Type B pancreatic cell (in vitro differentiated cells): ENCODE measurements around the gene CCNH. TPM values are rescaled to one million over a fixed set of nuclear protein-coding genes. Genes with fewer than 3 reads are reported as not detected.

Experiments
- DNase-seq: peaks from one replicate; pipeline ENCODE4 v3.0.0; 2021; ENCODE audit warnings: mixed read lengths; ENCODE audit not compliant: unreplicated experiment; ENCODE audit errors: extremely low spot score
- H3K27ac Mint-ChIP-seq: 2 replicates; pipeline ENCODE4 v1.8.0; 2021; ENCODE audit warnings: mild to moderate bottlenecking, mixed read lengths
- H3K27me3 Mint-ChIP-seq: 2 replicates; pipeline ENCODE4 v1.8.0; 2021; ENCODE audit warnings: mixed read lengths
- H3K36me3 Mint-ChIP-seq: 2 replicates; pipeline ENCODE4 v1.8.0; 2021; ENCODE audit warnings: mixed read lengths
- H3K4me1 Mint-ChIP-seq: one replicate; pipeline ENCODE4 v1.8.0; 2021; ENCODE audit warnings: mixed read lengths; ENCODE audit not compliant: unreplicated experiment
- H3K4me3 Mint-ChIP-seq: 2 replicates; pipeline ENCODE4 v1.8.0; 2021; ENCODE audit warnings: mild to moderate bottlenecking, mixed read lengths
- H3K9me3 Mint-ChIP-seq: 2 replicates; pipeline ENCODE4 v1.8.0; 2021; ENCODE audit warnings: mixed read lengths
- total RNA-seq: library from RNA; stranded (reverse); gene quantifications from 2 replicates; pipeline ENCODE4 v1.2.1, GENCODE V29; 2021; ENCODE audit warnings: low replicate concordance
- TF ChIP-seq, protein P1 (sequence below): fragments of 200-600 bp; sonication (generic); conservative IDR thresholded peaks from 2 replicates; pipeline ENCODE4 v1.5.0; 2021; ENCODE audit warnings: antibody characterized with exemption, mild to moderate bottlenecking

CCNH gene
- total RNA-seq, 1 donor from 2014 or later = 34.1 TPM

DNA sequence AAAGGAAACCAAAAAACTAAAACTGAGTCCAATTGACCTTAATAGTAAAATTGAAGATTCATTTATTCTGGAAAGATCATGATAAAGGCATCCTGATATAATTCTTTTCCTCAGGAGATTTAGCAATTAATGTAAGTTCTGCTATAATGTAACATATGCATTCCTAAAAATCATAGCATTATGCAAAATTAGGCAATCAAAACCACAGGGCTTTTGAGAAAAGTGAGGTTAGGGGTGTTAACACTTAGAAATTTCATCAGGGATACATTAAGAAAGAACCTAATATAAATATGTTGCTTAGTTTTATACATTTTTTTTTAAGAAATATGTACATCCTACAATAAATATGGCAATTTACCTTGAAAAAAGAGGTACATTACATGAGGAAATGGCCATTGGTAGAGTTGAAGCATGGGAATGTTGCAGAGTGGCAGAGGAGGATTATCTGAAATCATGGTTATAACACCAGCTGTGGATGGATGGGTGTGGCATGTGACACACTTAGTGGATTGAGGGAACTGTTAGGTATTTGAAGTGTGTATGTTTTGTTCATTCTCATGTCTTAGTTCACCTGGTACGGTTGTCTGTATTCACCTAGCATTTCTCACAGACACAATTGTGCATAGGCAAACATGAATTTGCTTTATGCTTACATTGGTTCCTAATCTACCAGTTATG lies 51.1 kb downstream of the CCNH start:
- H3K36me3 Mint-ChIP-seq = peaks cover 28% of the 10 kb centered on the region
- TF ChIP-seq, protein P1, sequence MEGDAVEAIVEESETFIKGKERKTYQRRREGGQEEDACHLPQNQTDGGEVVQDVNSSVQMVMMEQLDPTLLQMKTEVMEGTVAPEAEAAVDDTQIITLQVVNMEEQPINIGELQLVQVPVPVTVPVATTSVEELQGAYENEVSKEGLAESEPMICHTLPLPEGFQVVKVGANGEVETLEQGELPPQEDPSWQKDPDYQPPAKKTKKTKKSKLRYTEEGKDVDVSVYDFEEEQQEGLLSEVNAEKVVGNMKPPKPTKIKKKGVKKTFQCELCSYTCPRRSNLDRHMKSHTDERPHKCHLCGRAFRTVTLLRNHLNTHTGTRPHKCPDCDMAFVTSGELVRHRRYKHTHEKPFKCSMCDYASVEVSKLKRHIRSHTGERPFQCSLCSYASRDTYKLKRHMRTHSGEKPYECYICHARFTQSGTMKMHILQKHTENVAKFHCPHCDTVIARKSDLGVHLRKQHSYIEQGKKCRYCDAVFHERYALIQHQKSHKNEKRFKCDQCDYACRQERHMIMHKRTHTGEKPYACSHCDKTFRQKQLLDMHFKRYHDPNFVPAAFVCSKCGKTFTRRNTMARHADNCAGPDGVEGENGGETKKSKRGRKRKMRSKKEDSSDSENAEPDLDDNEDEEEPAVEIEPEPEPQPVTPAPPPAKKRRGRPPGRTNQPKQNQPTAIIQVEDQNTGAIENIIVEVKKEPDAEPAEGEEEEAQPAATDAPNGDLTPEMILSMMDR = no peak
- no peak overlapping the region for H3K27ac Mint-ChIP-seq
- H3K4me1 Mint-ChIP-seq = no peaks in the 10 kb centered on the region
- H3K9me3 Mint-ChIP-seq = no peaks in the 10 kb centered on the region
- H3K27me3 Mint-ChIP-seq = no peaks in the 10 kb centered on the region
- no peak for DNase-seq
- H3K4me3 Mint-ChIP-seq = no peak overlapping the region

DNA sequence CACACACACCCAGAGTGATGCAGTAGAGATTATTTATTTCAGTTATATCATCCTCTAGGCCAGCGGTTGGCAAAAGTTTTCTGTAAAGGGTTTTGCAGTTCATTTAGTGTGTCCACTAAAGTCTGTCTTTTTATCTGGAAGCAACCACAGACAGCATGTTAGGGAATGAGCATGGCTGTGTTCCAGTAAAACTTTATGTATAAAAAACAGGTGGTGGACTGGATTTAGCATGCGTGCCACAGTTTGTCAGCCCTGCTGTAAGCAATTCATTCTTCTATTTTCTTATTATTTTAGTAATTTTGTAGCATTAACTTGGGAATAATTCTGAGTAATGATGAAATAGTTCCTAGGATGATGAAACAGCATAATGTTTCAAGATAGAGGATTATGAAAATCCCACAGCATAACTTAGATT lies 51.7 kb downstream of the CCNH start:
- Mint-ChIP-seq H3K27ac (no peak overlapping the region), H3K27me3 (no peaks in the 10 kb centered on the region), H3K9me3 (no peaks in the 10 kb centered on the region), H3K4me3 (no peak overlapping the region), H3K36me3 (peaks cover 24% of the 10 kb centered on the region), H3K4me1 (no peaks in the 10 kb centered on the region)
- TF ChIP-seq, protein P1 = no peak
- DNase-seq = no peak

DNA sequence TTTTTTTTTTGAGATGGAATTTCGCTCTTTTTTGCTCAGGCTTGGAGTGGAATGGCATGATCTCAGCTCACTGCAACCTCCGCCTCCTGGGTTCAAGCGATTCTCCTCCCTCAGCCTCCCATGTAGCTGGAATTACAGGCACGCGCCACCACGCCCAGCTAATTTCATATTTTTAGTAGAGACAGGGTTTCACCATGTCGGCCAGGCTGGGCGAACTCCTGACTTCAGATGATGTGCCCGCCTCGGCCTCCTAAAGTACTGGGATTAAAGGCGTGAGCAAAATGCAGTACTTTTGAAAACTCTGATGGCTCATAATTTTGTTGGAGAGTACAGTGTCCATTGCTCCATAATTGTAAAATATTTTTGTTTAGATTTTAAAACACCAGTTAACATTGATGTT lies 52.6 kb downstream of the CCNH start:
- Mint-ChIP-seq H3K27me3 (no peaks in the 10 kb centered on the region), H3K4me1 (no peaks in the 10 kb centered on the region), H3K4me3 (no peak overlapping the region), H3K9me3 (peaks cover 5% of the 10 kb centered on the region), H3K36me3 (peaks cover 30% of the 10 kb centered on the region), H3K27ac (no peak overlapping the region)
- TF ChIP-seq, protein P1 = no peak
- no peak for DNase-seq

DNA sequence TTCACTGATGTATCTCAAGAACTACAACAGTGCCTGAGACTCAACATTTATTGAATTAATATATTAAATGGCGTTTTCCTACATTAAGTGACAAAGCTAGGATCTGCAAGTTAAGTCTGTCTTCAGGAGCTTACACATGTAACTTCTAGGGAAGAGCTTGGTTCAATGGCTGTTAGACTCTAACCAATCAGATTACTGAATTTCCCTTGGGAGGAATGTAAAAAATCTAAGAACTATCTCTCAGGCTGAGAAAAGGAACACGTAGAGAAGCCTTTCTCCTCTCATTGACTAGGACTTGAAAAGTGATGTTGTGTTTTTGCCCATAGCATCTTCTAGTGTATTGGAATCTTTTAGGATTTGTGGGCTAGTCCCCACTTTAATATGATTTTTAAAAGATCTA lies 53.6 kb downstream of the CCNH start:
- peaks cover 5% of the 10 kb centered on the region for H3K9me3 Mint-ChIP-seq
- H3K4me1 Mint-ChIP-seq = no peaks in the 10 kb centered on the region
- no peak overlapping the region for H3K27ac Mint-ChIP-seq
- no peaks in the 10 kb centered on the region for H3K27me3 Mint-ChIP-seq
- H3K4me3 Mint-ChIP-seq = no peak overlapping the region
- peaks cover 31% of the 10 kb centered on the region for H3K36me3 Mint-ChIP-seq
- TF ChIP-seq, protein P1 = no peak
- DNase-seq = no peak

DNA sequence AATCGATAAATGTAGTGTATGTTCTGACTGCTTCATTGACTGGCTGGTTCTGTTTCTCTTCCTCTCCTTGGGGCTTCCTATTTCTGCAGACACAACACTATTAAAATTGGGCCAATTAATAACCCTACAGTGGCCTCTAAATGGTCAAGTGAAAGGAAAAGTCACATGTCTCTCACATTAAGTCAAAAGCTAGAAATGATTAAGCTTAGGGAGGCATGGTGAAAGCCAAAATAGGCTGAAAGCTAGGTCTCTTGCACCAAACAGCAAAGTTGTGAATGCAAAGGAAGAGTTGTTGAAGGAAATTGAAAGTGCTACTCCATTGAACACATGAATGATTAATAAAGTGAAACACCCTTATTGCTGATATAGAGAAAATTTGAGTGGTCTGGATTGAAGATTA lies 58.2 kb downstream of the CCNH start:
- TF ChIP-seq, protein P1 = no peak
- Mint-ChIP-seq H3K36me3 (peaks cover 34% of the 10 kb centered on the region), H3K9me3 (peaks cover 5% of the 10 kb centered on the region), H3K4me3 (no peak overlapping the region), H3K27ac (no peak overlapping the region), H3K27me3 (no peaks in the 10 kb centered on the region), H3K4me1 (no peaks in the 10 kb centered on the region)
- no peak for DNase-seq
